BLaER1 treated with 17β-estradiol and CSF1 and Interleukin-3, amounts not matched to agents 10 nM and 100 nM (cell line): ENCODE data around the gene NDUFB8.

Experiments used
- H3K27ac ChIP-seq, 11 experiments: shearing (Covaris generic); formaldehyde crosslinking; 2 replicates each; pipeline ENCODE4 v1.8.1; 2022
- H3K27me3 ChIP-seq, 11 experiments: shearing (Covaris generic); formaldehyde crosslinking; 2 replicates each; pipeline ENCODE4 v1.8.1; 2022
- H3K36me3 ChIP-seq, 11 experiments: shearing (Covaris generic); formaldehyde crosslinking; 2 replicates each; pipeline ENCODE4 v1.8.1; 2022
- H3K4me1 ChIP-seq, 10 experiments: shearing (Covaris generic); formaldehyde crosslinking; 2 replicates each; pipeline ENCODE4 v1.8.1; 2022
- H3K4me2 ChIP-seq, 11 experiments: shearing (Covaris generic); formaldehyde crosslinking; 2 replicates each; pipeline ENCODE4 v1.8.1; 2022
- H3K4me3 ChIP-seq, 10 experiments: shearing (Covaris generic); formaldehyde crosslinking; 2 replicates each; pipeline ENCODE4 v1.8.1; 2022
- H3K9ac ChIP-seq, 11 experiments: shearing (Covaris generic); formaldehyde crosslinking; 2 replicates each; pipeline ENCODE4 v1.8.1; 2022
- H3K9me3 ChIP-seq, 11 experiments: shearing (Covaris generic); formaldehyde crosslinking; replicated peaks in 1 of 11; 2 replicates each; pipeline ENCODE4 v1.8.1; 2022
- H4K20me1 ChIP-seq, 11 experiments: shearing (Covaris generic); formaldehyde crosslinking; 2 replicates each; pipeline ENCODE4 v1.8.1; 2022
- Cebpa-rat ChIP-seq, 11 experiments: shearing (Covaris generic); IDR thresholded peaks; 2 replicates each; pipeline ENCODE4 v1.8.1; 2022

Gene NDUFB8

GRCh38 chr10:100489396-100489795 is 40.3 kb downstream of the NDUFB8 start:
- no peak overlapping the region for H3K27ac ChIP-seq
- no peak overlapping the region for H3K4me2 ChIP-seq
- peaks cover 61 to 99% (median 87%) of the 10 kb centered on the region in 11 experiments for H3K36me3 ChIP-seq
- H3K9me3 ChIP-seq: no peaks in the 10 kb centered on the region
- H3K9ac ChIP-seq: no peak overlapping the region
- H3K27me3 ChIP-seq: peaks cover 2 to 11% (median 5%) of the 10 kb centered on the region in 11 experiments; a peak in 21 of 22 replicates
- TF ChIP-seq Cebpa-rat (IDR thresholded peaks at IDR 0.05): no peak
- H3K4me1 ChIP-seq: peaks cover 0 to 6% (median 0%) of the 10 kb centered on the region in 10 experiments; a peak in 1 of 20 replicates
- peaks cover 0 to 9% (median 0%) of the 10 kb centered on the region in 11 experiments; a peak in 3 of 22 replicates for H4K20me1 ChIP-seq
- no peak overlapping the region for H3K4me3 ChIP-seq

GRCh38 chr10:100487529-100487928 is 42.1 kb downstream of the NDUFB8 start:
- no peak overlapping the region for H3K4me2 ChIP-seq
- H3K4me1 ChIP-seq: peaks cover 1 to 11% (median 3%) of the 10 kb centered on the region in 10 experiments; a peak in 14 of 20 replicates
- H3K27ac ChIP-seq: no peak overlapping the region
- no peak overlapping the region for H3K9ac ChIP-seq
- H3K9me3 ChIP-seq: no peaks in the 10 kb centered on the region; a peak in 1 of 22 replicates
- peaks cover 21 to 29% (median 24%) of the 10 kb centered on the region in 11 experiments for H3K27me3 ChIP-seq
- peaks cover 62 to 85% (median 74%) of the 10 kb centered on the region in 11 experiments for H3K36me3 ChIP-seq
- H3K4me3 ChIP-seq: no peak overlapping the region
- peaks cover 0 to 27% (median 8%) of the 10 kb centered on the region in 11 experiments; a peak in 10 of 22 replicates for H4K20me1 ChIP-seq
- no peak for TF ChIP-seq Cebpa-rat (IDR thresholded peaks at IDR 0.05)

- Histone ChIP-seq H3K27me3 (peaks cover 32 to 45% (median 39%) of the 10 kb centered on the region in 11 experiments), H3K4me2 (no peak overlapping the region)
Observed at GRCh38 chr10:100485801-100486495, 43.7 kb downstream of the NDUFB8 start.

GRCh38 chr10:100485366-100485765 is 44.3 kb downstream of the NDUFB8 start:
- Histone ChIP-seq H3K4me3 (no peak overlapping the region), H4K20me1 (peaks cover 0 to 34% (median 16%) of the 10 kb centered on the region in 11 experiments; a peak in 9 of 22 replicates), H3K4me1 (peaks cover 10 to 20% (median 13%) of the 10 kb centered on the region in 10 experiments; a peak in 17 of 20 replicates), H3K4me2 (no peak overlapping the region), H3K9ac (no peak overlapping the region), H3K36me3 (peaks cover 50 to 69% (median 56%) of the 10 kb centered on the region in 11 experiments), H3K9me3 (no peaks in the 10 kb centered on the region; a peak in 1 of 22 replicates), H3K27ac (no peak overlapping the region), H3K27me3 (peaks cover 32 to 50% (median 44%) of the 10 kb centered on the region in 11 experiments)
- no peak for TF ChIP-seq Cebpa-rat (IDR thresholded peaks at IDR 0.05)

More at GRCh38 chr10:100485801-100486495, 43.7 kb downstream of the NDUFB8 start:
- Histone ChIP-seq H4K20me1 (peaks cover 0 to 34% (median 16%) of the 10 kb centered on the region in 11 experiments; a peak in 9 of 22 replicates), H3K9me3 (no peaks in the 10 kb centered on the region; a peak in 1 of 22 replicates), H3K4me1 (peaks cover 10 to 20% (median 13%) of the 10 kb centered on the region in 10 experiments; a peak in 17 of 20 replicates), H3K4me3 (no peak overlapping the region), H3K9ac (no peak overlapping the region), H3K36me3 (peaks cover 54 to 73% (median 60%) of the 10 kb centered on the region in 11 experiments), H3K27ac (no peak overlapping the region)
- no peak for TF ChIP-seq Cebpa-rat (IDR thresholded peaks at IDR 0.05)

- H3K4me1 ChIP-seq: peaks cover 10 to 16% (median 13%) of the 10 kb centered on the region in 10 experiments; a peak in 17 of 20 replicates
- no peaks in the 10 kb centered on the region; a peak in 1 of 22 replicates for H3K9me3 ChIP-seq
- H3K4me3 ChIP-seq: no peak overlapping the region
- no peak for TF ChIP-seq Cebpa-rat (IDR thresholded peaks at IDR 0.05)
- H3K4me2 ChIP-seq: no peak overlapping the region
- peaks cover 0 to 32% (median 16%) of the 10 kb centered on the region in 11 experiments; a peak in 9 of 22 replicates for H4K20me1 ChIP-seq
- peaks cover 37 to 56% (median 43%) of the 10 kb centered on the region in 11 experiments for H3K36me3 ChIP-seq
- H3K9ac ChIP-seq: no peak overlapping the region
- no peak overlapping the region for H3K27ac ChIP-seq
- H3K27me3 ChIP-seq: peaks cover 32 to 61% (median 48%) of the 10 kb centered on the region in 11 experiments
Observed at GRCh38 chr10:100483876-100484666, 45.6 kb downstream of the NDUFB8 start.

- no peaks in the 10 kb centered on the region; a peak in 1 of 22 replicates for H3K9me3 ChIP-seq
- TF ChIP-seq Cebpa-rat (IDR thresholded peaks at IDR 0.05): no peak
- peak overlapping the region; percentile 76 to 97 (median 87) for H3K4me2 ChIP-seq
- peaks cover 32 to 62% (median 48%) of the 10 kb centered on the region in 11 experiments for H3K27me3 ChIP-seq
- H3K36me3 ChIP-seq: peaks cover 24 to 43% (median 31%) of the 10 kb centered on the region in 11 experiments
- no peak overlapping the region for H3K27ac ChIP-seq
- peak overlapping the region in 7 of 10 experiments; percentile 43 to 65 (median 55); a peak in 9 of 20 replicates for H3K4me3 ChIP-seq
- H4K20me1 ChIP-seq: peaks cover 0 to 27% (median 16%) of the 10 kb centered on the region in 11 experiments; a peak in 9 of 22 replicates
- 0 out of 22 replicates have a peak overlapping the region, but pooled peaks of 1 of the 11 experiments have one; percentile 16 for H3K9ac ChIP-seq
- peaks cover 10 to 16% (median 13%) of the 10 kb centered on the region in 10 experiments; a peak in 17 of 20 replicates for H3K4me1 ChIP-seq
Observed at GRCh38 chr10:100482834-100483185, 46.9 kb downstream of the NDUFB8 start.

GRCh38 chr10:100482181-100482833 is 47.4 kb downstream of the NDUFB8 start:
- Histone ChIP-seq H3K27me3 (peaks cover 32 to 62% (median 48%) of the 10 kb centered on the region in 11 experiments), H3K9ac (peak overlapping the region in 2 of 11 experiments; percentile 16 to 46; a peak in 3 of 22 replicates), H3K4me2 (peak overlapping the region; percentile 76 to 97 (median 87)), H3K36me3 (peaks cover 19 to 38% (median 26%) of the 10 kb centered on the region in 11 experiments; a peak in 21 of 22 replicates), H3K9me3 (no peaks in the 10 kb centered on the region; a peak in 1 of 22 replicates), H3K4me3 (peak overlapping the region; percentile 42 to 65 (median 48)), H3K27ac (no peak overlapping the region), H4K20me1 (peaks cover 0 to 27% (median 16%) of the 10 kb centered on the region in 11 experiments; a peak in 9 of 22 replicates), H3K4me1 (peaks cover 10 to 16% (median 13%) of the 10 kb centered on the region in 10 experiments; a peak in 17 of 20 replicates)
- no peak for TF ChIP-seq Cebpa-rat (IDR thresholded peaks at IDR 0.05)
